B cell (primary cell): Measurements from ENCODE around the gene NETO1. TPM values are rescaled to one million over a fixed set of nuclear protein-coding genes. Genes with fewer than 3 reads are reported as not detected.

ENCODE experiments used
- ATAC-seq: fragments of 200-7000 bp; cut with Tn5 transposase; one replicate; pipeline ENCODE4 v1.10.0; 2021; ENCODE audit warnings: low read depth, mild to moderate bottlenecking, moderate number of reproducible peaks, moderate library complexity
- CTCF ChIA-PET: fragments of 350-600 bp; sonication (Branson Sonifier 250); formaldehyde crosslinking; loops from one replicate; lab custom pipeline; 2021; ENCODE audit warnings: antibody characterized with exemption, inconsistent platforms; lab: Charles Lee
- POLR2A ChIA-PET: fragments of 350-600 bp; sonication (Branson Sonifier 250); formaldehyde crosslinking; loops from one replicate; lab custom pipeline; 2021; ENCODE audit warnings: antibody characterized with exemption; lab: Charles Lee
- DNase-seq: peaks from one replicate; pipeline ENCODE4 v3.0.0; 2013
- H2AFZ ChIP-seq: 2 replicates; pipeline ENCODE4 v1.6.1; 2012; ENCODE audit warnings: mild to moderate bottlenecking, low read depth, low read length; ENCODE audit not compliant: insufficient read depth, poor library complexity, severe bottlenecking
- H3K27ac ChIP-seq, 2 donors: 1 replicate in 1 of 2; 2 replicates in 1 of 2; pipeline ENCODE4 v1.5.1; 2012 to 2013; ENCODE audit warnings: low read length in 2 of 2, mild to moderate bottlenecking in 2 of 2, moderate library complexity in 1 of 2
- H3K27me3 ChIP-seq, 4 experiments: fragments of 200-600 bp in 1 of 4; sonication (generic) in 1 of 4; replicated peaks in 1 of 4; 1 replicate in 2 of 4; 2 replicates in 2 of 4; pipeline versions ENCODE4 v1.6.1 to v1.7.0; 2013 to 2016; ENCODE audit warnings: low read length in 3 of 4, mild to moderate bottlenecking in 2 of 4, mixed read lengths in 1 of 4, moderate library complexity in 1 of 4; ENCODE audit not compliant: insufficient read depth in 4 of 4, control insufficient read depth in 3 of 4; ENCODE audit errors: control extremely low read depth in 1 of 4
- H3K36me3 ChIP-seq, 2 experiments: replicated peaks in 1 of 2; 1 replicate in 1 of 2; 2 replicates in 1 of 2; pipeline versions ENCODE4 v1.6.1 to v1.7.1; 2013; ENCODE audit warnings: low read length in 1 of 2; ENCODE audit not compliant: insufficient read depth in 2 of 2, control insufficient read depth in 1 of 2; ENCODE audit errors: control extremely low read depth in 1 of 2, extremely low read depth in 1 of 2
- H3K4me1 ChIP-seq, 2 donors: fragments of 200-600 bp in 1 of 2; sonication (generic) in 1 of 2; 1 replicate in 1 of 2; 2 replicates in 1 of 2; pipeline versions ENCODE4 v1.5.1 to v1.6.1; 2013 to 2017; ENCODE audit warnings: low read length in 2 of 2; ENCODE audit not compliant: control insufficient read depth in 2 of 2, insufficient read depth in 2 of 2
- H3K4me2 ChIP-seq: replicated peaks from 2 replicates; pipeline ENCODE3; 2012; ENCODE audit warnings: mild to moderate bottlenecking, low read depth, low read length; ENCODE audit not compliant: poor library complexity, severe bottlenecking
- H3K4me3 ChIP-seq, 5 experiments: fragments of 200-600 bp in 1 of 5; sonication (generic) in 1 of 5; 1 replicate in 3 of 5; 2 replicates in 2 of 5; pipeline versions ENCODE4 v1.5.1 to v1.7.0; 2011 to 2016; ENCODE audit warnings: low read length in 4 of 5, mild to moderate bottlenecking in 4 of 5, low read depth in 2 of 5, control low read depth in 1 of 5, moderate library complexity in 1 of 5; ENCODE audit not compliant: insufficient read depth in 1 of 5; ENCODE audit errors: control extremely low read depth in 1 of 5, extremely low read depth in 1 of 5
- H3K79me2 ChIP-seq: fragments of 200-600 bp; sonication (generic); one replicate; pipeline ENCODE4 v1.6.0; 2016; ENCODE audit warnings: low read length; ENCODE audit not compliant: control insufficient read depth, insufficient read depth
- H3K9ac ChIP-seq: fragments of 200-600 bp; sonication (generic); 2 replicates; pipeline ENCODE4 v1.6.1; 2017; ENCODE audit warnings: mild to moderate bottlenecking, low read length, moderate library complexity
- H3K9me3 ChIP-seq, 3 donors: one replicate each; pipeline versions ENCODE4 v1.6.1 to v1.7.1; 2013; ENCODE audit warnings: low read length in 2 of 3; ENCODE audit not compliant: control insufficient read depth in 2 of 3, insufficient read depth in 1 of 3; ENCODE audit errors: control extremely low read depth in 1 of 3
- H4K20me1 ChIP-seq: 2 replicates; pipeline ENCODE4 v1.6.0; 2012; ENCODE audit warnings: mild to moderate bottlenecking, low read length; ENCODE audit not compliant: insufficient read depth, control insufficient read depth, poor library complexity, severe bottlenecking
- H3K27ac Mint-ChIP-seq: one replicate; pipeline ENCODE4 v1.8.0; 2021; ENCODE audit warnings: mixed read lengths
- H3K27me3 Mint-ChIP-seq: one replicate; pipeline ENCODE4 v1.8.0; 2021; ENCODE audit warnings: mixed read lengths
- H3K4me1 Mint-ChIP-seq: one replicate; pipeline ENCODE4 v1.8.0; 2021; ENCODE audit warnings: mixed read lengths
- H3K4me3 Mint-ChIP-seq: one replicate; pipeline ENCODE4 v1.8.0; 2021; ENCODE audit warnings: mixed read lengths
- H3K9me3 Mint-ChIP-seq: one replicate; pipeline ENCODE4 v1.8.0; 2022; ENCODE audit warnings: mixed read lengths; ENCODE audit not compliant: insufficient read depth
- EZH2 ChIP-seq: IDR thresholded peaks from 2 replicates; pipeline ENCODE4 v1.6.1; 2012; ENCODE audit warnings: borderline replicate concordance, low read depth, mild to moderate bottlenecking, moderate library complexity, low read length; ENCODE audit not compliant: insufficient read depth, poor library complexity, severe bottlenecking
- WGBS: methylation state at CpG from one replicate; pipeline ENCODE4 v1.1.5; 2013; ENCODE audit warnings: missing lambda C conversion rate; ENCODE audit not compliant: insufficient coverage; 5-methylcytosine and 5-hydroxymethylcytosine counted together
- intact Hi-C: fragments of 100-400 bp; cut with micrococcal nuclease; formaldehyde crosslinking; loops from one replicate; pipeline ENCODE4 v1.10.0; 2022
- polyA plus RNA-seq: library from polyadenylated mRNA; depleted of rRNA; stranded (reverse); fragments of >200 nt; gene quantifications from 2 replicates; pipeline ENCODE4 v1.2.3, GENCODE V29; 2012
- total RNA-seq, 2 donors: library from RNA; stranded (reverse); fragments of 120-200 nt in 1 of 2; gene quantifications; 1 replicate in 1 of 2; 2 replicates in 1 of 2; pipeline versions ENCODE4 v1.2.3 to v1.2.4, GENCODE V29; 2013 to 2022
- TF ChIP-seq, protein P1 (sequence below): fragments of 200-600 bp; IDR thresholded peaks from one replicate; pipeline ENCODE4 v1.8.0; 2022; ENCODE audit warnings: antibody characterized with exemption, mild to moderate bottlenecking

The NETO1 gene
- total and polyA plus RNA-seq, 2 donors (not counting 1 experiment from before 2014, with no cell fraction given) = 8.4 to 10.5 TPM

GRCh38 chr18:72863754-72864153 lies 4.0 kb downstream of the NETO1 start:
- no peak overlapping the region for H2AFZ ChIP-seq
- intact Hi-C loops = no loop called here
- Mint-ChIP-seq H3K4me1 (peaks cover 13% of the 10 kb centered on the region), H3K9me3 (no peaks in the 10 kb centered on the region), H3K27me3 (peaks cover 8% of the 10 kb centered on the region), H3K4me3 (no peak overlapping the region), H3K27ac (no peak overlapping the region)
- TF ChIP-seq, protein P1, sequence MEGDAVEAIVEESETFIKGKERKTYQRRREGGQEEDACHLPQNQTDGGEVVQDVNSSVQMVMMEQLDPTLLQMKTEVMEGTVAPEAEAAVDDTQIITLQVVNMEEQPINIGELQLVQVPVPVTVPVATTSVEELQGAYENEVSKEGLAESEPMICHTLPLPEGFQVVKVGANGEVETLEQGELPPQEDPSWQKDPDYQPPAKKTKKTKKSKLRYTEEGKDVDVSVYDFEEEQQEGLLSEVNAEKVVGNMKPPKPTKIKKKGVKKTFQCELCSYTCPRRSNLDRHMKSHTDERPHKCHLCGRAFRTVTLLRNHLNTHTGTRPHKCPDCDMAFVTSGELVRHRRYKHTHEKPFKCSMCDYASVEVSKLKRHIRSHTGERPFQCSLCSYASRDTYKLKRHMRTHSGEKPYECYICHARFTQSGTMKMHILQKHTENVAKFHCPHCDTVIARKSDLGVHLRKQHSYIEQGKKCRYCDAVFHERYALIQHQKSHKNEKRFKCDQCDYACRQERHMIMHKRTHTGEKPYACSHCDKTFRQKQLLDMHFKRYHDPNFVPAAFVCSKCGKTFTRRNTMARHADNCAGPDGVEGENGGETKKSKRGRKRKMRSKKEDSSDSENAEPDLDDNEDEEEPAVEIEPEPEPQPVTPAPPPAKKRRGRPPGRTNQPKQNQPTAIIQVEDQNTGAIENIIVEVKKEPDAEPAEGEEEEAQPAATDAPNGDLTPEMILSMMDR = no peak
- no peak for TF ChIP-seq EZH2
- no peaks in the 10 kb centered on the region for H4K20me1 ChIP-seq
- ATAC-seq (no peak), DNase-seq (no peak)
- H3K4me1 ChIP-seq = peaks cover 6 to 13% of the 10 kb centered on the region in 2 donors
- no peak overlapping the region for H3K9ac ChIP-seq
- no peaks in the 10 kb centered on the region for H3K79me2 ChIP-seq
- peaks cover 0 to 8% (median 1%) of the 10 kb centered on the region in 3 donors for H3K9me3 ChIP-seq
- 100% methylated on average over 8 of the region's 9 CpGs for WGBS
- CTCF ChIA-PET = no interaction called here
- POLR2A ChIA-PET = no interaction called here
- no peak overlapping the region for H3K4me2 ChIP-seq
- no peaks in the 10 kb centered on the region for H3K36me3 ChIP-seq
- no peak overlapping the region for H3K4me3 ChIP-seq
- H3K27me3 ChIP-seq = peaks cover 0 to 13% (median 0%) of the 10 kb centered on the region in 4 experiments
- no peak overlapping the region for H3K27ac ChIP-seq

GRCh38 chr18:72859088-72859487 lies 8.7 kb downstream of the NETO1 start:
- Histone ChIP-seq H3K4me2 (no peak overlapping the region), H3K27ac (no peak overlapping the region), H2AFZ (no peak overlapping the region), H3K9ac (no peak overlapping the region), H3K79me2 (no peaks in the 10 kb centered on the region), H3K9me3 (peaks cover 0 to under 1% (median 0%) of the 10 kb centered on the region in 3 donors), H3K4me1 (no peaks in the 10 kb centered on the region), H4K20me1 (no peaks in the 10 kb centered on the region), H3K27me3 (no peaks in the 10 kb centered on the region), H3K36me3 (no peaks in the 10 kb centered on the region), H3K4me3 (no peak overlapping the region)
- ChIA-PET POLR2A (interaction anchor here (0.6 kb wide), 1 partner anchor 14 kb away, joined by 3 read pairs; no protein-coding TSS in a partner anchor), CTCF (no interaction called here)
- intact Hi-C loops = no loop called here
- no peak for TF ChIP-seq EZH2
- TF ChIP-seq, protein P1 = no peak
- no peaks in the 10 kb centered on the region for H3K27me3 Mint-ChIP-seq
- no peak overlapping the region for H3K4me3 Mint-ChIP-seq
- 80% methylated on average over 1 of the region's 4 CpGs for WGBS
- no peak overlapping the region for H3K27ac Mint-ChIP-seq
- H3K4me1 Mint-ChIP-seq = no peaks in the 10 kb centered on the region
- no peaks in the 10 kb centered on the region for H3K9me3 Mint-ChIP-seq
- DNase-seq (no peak), ATAC-seq (no peak)
